Midbrain (tissue), 1 donor: Measurements from ENCODE around the gene GABRB1.
A peak's percentile ranks its signal among the peaks of the same experiment; 100 is the strongest.

Experiments
- DNase-seq: peaks from one replicate; lab custom pipeline; 2025; lab: John Stamatoyannopoulos, UW

GABRB1 gene

DNA sequence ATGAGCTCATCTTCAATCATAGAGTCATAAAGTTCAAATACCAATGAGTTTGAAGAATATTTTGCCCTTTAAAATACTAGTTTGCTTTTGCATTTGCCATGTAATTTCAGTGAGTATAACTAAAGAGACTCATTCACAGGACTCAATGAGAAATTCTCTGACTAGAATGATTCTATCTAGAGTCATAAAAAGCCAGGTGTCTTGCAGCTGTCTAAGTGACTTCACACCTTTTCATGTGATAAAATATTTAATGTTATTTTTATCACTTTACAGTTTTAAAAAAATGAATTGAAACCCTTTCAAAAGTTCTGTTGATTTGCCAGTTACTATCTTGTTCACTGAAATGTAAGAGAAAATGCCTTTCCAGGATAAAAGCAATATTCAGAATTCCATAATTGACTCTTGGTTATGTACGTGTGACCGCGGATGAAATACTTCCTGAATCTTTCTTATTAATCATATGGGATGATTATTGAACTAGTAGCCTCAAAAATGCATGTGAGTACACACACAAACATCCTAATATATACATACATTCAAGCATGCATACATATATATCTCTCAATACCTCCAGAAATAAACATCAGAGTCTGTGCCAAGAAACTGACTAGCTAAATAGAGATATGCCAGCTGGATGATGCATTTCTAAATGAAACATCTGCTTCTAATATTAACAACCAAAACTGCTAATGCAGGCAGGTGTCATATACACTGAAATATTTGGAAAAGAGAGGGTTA is 87.0 kb downstream of the GABRB1 start:
- no peak for DNase-seq

DNA sequence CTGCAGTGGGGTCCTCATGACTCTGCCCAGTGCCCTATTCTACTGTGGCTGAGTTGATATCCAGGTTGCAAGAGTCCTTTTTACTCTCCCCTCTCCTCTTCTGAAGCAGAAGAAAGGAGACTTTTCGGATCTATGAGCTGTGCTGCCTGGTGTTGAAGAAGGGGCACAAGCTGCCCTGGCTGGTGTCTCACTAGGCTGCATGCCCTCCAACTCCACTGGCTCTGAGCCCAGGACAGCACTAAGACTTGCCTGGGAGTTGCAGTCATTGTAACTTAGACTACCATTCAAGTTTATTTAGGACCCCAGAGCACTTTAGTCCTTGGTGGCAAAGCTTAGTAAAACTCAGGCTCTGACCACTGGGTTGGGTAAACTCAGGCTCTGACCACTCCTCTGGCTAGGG is 89.4 kb downstream of the GABRB1 start:
- peak; percentile 4 for DNase-seq

DNA sequence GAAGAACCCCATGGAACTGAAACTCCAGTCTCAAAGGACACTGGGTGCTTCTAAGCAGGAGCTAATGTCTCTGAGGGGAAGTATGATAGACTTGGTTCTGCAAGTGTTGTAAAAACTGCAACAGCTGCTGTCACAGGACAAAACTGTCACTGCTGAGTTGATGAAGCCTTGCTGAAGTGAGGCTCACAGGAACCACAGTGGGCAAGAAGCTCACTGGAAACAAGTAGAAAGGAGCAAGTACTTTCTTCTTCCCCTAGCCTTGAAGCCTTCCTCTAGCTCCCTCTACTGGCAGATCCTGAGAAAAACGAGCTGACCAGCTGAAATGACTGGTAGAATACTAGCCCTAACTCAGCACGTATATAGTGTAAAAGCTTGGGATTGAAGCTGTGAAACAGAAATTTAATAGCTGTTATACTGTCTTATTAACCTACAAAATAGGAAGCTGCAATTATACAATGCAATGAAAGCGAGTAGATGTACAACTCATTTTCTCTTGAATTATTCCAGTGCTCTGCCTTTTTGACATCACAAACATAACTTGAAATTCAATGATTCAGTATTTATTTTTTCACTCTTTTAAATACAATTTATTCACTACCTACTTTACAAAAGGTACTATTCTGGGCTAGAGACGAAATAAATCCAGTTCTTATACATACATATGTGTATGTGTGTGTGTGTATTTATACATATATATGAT is 91.4 kb downstream of the GABRB1 start:
- DNase-seq, result peak; percentile 83

DNA sequence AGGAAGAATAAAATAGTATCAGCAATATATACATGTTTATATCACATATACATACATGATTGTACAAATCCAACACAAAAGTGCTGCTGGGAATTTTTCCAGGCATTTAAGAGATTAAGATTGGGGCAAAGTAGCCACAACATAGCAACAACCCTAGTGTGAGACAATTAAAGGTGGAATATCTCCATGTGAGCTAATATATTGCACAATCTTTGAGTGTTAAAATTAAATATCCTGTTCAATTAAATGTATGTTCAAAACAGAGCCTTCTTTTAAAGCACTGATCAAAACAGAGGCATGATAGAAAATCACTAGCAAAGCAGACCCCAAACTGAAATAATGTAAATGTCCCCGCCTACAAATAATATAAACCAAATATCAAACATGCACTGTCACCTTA is 97.6 kb downstream of the GABRB1 start:
- DNase-seq, result no peak

DNA sequence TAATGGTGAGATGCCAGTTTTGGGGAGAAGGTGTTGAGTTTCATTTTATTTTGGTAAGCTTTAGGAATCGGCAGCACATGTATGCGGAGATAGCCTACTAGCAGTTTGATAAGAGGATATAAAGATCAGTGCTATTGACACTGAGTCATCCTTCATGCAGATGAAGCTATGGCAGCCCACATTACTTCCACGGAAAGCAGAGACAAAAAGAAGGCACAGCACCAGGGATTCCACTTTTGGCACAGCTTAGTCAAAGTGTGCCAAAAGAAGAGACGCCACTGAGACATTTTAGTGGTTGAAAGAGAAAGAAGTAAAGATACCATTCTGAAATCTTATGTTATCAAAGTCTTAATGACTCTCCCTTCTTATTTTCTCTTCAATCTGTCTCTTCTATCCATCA is 103.8 kb downstream of the GABRB1 start:
- DNase-seq, result no peak

DNA sequence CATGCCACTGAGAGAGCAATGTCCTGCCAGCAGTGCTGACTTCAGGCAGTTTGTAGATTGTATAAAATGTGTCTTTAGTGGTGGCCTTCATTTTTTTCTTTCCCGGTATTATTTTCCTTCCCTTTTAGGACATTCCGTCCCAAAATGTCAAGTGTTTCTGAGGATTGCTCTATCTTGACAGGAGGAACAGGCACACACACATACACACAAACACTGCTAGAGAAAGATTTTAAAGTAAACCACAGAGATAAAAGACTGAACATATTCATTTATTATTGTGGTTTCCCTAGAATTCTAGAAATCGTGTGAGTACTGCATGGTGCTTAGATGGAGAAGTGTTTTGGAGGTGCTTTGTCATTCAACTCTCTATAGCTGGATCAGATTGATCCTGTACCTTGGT is 111.9 kb downstream of the GABRB1 start:
- no peak for DNase-seq

DNA sequence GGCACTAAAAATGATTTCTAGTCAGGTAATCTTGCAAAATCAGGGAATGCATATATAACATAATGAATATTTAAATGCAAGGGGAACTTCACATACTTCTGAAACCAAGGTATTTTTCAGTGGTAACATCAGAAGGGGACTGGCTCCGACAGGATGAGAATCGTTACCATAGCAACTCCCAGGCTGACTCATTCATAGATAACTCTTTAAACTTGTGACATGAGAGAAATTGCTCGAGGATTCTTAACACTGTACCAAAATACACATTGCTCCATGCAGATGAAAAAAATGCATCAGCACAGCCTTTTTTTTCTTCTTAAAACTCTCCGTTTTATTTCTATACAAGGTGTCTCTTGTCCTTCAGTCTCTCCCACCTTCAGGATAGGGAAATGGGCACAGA is 114.3 kb downstream of the GABRB1 start:
- DNase-seq, result peak; percentile 13

DNA sequence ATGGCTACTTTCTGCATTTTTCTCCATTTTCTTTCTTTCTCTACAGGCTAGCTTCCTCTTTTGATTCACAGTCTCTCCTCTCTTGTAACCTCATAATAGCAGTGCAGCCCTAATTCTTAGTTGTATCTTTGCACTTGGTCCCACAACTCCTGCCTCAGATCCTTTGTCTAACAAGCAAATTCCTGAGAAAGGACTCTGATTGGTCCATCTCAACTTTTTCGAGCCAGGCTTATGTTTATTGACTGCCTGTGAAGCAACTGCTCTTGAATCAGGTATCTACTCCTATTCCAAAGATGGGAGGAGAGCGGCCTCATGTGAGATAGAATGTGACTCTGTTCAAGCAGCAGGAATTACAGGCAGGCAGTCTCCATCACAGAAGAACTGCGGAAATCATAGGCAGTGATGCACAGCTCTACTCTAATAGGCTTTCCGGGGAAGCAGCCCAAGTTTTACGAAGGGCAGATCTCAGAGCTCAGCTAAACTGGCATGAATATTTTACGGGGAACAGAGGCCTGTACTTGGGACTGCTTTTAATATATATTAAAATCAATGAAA is 123.5 kb downstream of the GABRB1 start:
- DNase-seq, result no peak

DNA sequence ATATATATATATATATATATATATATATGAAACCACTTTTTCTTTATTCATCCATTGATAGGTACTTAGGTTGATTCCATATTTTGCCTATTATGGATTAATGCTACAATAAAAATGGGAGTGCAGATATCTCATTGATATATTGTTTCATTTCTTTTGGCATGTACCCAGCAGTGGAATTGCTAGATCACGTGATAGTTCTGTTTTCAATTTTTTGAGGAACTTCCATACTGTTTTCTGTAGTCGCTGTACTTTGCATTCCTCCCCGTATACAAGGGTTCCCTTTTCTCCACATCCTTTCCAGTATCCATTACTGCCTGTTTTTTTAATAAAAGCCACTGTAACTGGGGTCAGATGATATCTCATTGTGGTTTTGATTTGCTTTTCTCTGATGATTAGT is 124.6 kb downstream of the GABRB1 start:
- DNase-seq, result no peak

DNA sequence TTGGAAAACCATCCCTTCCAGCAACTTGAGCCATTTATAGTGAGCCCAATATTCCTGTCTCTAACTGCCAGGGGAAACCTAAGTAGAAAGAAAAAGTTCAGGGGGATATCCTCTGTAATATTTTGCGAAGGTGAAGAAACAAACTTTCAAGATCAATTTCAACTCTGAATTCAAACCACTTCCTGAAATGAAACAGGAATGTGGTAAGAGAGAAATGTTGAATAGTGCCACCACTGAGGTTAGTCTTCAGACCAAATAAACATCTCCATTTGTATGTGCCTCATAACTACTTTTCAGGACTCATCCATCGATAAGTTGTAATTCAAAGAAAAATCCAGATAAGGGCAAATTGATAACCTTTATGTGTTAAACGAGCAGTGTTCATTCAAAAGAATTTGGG is 128.7 kb downstream of the GABRB1 start:
- DNase-seq, result no peak

DNA sequence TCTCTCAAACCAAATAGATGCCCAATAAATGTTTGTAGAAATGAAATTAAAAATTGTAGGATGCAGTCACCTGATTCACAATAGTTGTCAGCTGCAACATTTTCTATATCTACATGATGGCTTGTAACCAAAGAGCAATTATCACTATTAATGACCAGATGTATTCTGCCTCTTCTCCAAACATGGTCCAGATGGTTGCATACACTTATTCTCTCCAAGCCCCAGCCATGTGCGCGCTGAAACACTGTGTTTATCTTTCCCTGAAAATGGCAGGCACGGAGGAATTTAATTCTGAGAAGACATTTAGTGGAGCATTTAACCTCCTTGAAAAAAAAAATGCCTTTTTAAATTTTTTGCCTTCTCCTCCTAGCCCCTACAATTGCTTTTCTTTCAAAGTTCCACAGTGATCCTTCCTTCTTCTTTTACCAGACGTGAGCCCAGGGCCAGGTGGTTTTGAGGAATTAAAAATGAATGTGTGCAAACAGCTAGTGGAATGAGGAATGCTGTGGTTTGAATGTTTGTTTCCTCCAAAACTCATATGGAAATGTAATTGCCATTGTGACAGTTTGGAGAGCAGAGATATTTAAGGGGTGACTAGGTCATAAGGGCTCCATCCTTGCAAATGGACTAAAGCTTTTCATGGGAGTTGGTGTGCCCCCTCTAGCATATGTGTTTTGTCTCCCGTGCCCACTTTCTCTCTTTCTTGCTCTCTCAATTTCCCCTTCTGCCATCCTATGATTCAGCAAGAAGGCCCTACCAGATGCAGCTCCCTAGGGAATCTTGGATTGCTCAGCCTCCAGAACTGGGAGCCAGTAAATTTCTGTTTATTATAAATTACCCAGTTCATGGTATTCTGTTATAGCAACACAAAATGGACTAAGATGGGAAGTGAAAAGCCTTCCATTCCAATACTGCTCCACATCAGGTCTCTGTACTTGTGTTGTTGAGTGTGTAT is 136.0 kb downstream of the GABRB1 start:
- no peak for DNase-seq

DNA sequence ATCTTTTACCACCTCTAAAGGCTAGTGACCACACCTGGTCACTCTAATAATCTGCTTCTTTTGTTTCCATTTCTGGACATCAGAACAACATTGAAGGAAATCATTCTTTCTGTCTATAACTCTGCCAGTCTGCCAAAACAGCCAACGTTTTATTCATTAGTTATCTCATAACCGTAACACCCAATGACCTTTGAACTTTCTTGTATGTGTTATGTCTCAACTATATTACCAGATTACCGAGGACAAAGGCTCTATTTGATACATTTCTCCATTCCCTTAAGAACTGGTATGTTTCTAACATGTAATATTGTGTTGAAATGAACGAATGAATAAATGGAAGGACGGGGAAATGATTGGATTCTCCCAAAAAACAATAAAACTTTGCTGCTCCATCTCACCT is 152.7 kb downstream of the GABRB1 start:
- no peak for DNase-seq

DNA sequence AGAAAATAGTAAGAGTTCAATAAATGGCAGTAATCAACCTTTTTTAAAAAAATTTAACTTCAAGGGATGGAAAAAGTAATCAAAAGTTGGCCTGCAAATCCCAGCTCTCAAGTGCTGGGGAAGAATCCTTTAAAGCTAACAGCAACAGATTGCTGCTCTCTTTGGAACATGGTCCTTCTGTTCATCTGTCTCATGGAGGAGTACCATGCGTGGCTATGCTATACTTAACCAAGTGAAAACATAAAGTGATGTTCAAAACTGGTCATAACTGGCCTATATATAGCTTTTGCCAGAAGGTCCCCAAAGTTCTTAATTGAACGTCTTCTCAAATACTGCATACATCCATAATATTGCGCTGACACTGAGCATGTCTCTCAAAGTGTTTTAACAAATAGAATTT is 154.4 kb downstream of the GABRB1 start:
- no peak for DNase-seq

DNA sequence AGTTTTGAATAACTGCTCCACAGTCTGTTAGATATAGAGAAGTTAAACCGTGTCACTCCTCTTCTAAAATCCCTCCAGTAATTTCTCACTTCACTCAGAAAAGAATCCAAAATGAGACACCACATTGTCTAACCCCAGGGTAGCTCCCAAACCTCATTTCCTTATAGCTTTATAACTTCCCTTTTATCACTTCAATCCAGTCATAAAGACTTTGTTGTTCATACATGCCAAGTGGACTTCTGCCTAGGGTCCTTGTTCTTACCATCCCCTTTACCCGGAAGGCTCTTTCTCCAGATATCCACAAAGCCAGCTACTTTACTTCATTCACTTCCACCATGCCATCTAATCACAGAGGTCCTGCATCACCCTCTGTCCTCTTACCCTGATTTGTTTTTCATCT is 156.2 kb downstream of the GABRB1 start:
- DNase-seq, result no peak

DNA sequence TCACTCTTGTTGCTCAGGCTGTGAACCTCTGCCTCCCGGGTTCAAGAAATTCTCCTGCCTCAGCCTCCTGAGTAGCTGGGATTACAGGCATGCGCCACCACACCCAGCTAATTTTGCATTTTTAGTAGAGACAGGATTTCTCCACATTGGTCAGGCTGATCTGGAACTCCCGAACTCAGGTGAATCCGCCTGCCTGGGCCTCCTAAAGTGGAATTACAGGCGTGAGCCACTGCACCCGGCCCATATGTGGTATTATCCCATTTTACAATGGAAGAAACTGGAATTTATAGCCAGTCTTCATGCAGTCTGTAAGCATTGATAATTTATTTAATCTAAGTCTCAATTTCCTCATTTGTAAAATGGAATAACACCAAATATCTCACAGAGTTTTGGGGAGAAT is 161.8 kb downstream of the GABRB1 start:
- no peak for DNase-seq

DNA sequence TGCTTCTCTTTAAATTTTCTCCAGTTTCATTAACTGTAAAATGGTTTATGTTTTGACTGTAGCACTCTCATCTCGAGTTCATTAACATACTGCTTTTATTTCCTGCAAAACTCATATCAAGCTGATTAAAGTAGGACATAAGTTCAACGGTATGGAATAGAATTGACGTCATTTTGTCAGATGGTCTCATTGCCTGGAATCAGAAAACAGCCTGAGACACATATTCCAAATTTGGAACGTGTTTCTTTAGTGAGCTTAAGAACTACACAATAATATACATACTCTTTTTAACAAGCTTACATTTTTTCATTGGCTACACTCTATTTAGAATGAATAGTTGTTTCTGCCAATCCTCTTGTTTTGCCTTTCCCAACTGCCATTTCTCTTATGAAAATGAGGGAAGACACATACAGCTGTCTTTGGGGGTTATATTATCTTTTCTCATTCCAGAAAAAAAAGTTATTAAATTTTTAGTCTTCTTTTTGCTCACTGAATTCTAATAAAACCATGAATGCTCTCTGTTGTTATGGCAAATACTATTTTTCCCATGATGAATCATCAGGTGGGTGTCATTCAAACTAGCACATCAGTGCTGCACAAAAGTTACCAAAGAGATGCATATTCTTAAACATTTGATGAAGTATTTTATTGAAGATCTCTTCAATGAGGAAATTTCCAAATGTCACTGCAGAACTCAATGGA is 162.8 kb downstream of the GABRB1 start:
- DNase-seq, result no peak

DNA sequence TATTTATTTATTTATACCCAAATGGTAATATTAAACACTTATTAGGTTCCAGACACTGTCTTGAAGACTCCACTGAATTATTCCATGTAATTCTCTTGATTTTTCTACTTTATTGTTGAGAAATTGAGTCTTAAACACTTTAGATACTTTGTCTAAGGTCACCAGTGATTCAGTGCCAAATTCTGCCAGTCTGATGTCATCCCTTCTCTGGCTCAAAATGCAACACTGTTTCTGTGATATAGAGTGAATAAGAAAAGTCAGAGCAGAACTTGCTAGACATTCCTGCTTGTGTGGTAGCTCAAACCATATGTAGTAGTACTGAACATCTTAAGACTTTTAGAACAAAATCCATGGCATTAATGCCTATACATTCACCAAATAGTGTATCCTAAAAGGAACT is 164.3 kb downstream of the GABRB1 start:
- DNase-seq, result no peak

DNA sequence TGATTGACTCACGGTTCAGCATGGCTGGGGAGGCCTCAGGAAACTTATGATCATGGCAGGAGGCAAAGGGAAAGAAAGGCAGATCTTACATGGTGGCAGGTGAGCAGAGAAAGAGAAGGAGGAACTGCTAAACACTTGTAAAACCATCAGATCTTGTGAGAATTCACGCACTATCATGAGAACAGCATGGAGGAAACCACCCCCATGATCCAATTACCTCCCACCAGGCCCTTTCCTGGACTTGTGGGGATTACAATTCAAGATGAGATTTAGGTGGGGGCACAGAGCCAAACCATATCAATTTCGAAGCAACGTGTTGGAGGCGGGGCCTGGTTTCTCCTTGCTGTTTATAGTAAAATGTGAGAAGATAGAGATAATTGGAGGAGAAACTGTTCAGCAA is 167.4 kb downstream of the GABRB1 start:
- DNase-seq, result no peak

DNA sequence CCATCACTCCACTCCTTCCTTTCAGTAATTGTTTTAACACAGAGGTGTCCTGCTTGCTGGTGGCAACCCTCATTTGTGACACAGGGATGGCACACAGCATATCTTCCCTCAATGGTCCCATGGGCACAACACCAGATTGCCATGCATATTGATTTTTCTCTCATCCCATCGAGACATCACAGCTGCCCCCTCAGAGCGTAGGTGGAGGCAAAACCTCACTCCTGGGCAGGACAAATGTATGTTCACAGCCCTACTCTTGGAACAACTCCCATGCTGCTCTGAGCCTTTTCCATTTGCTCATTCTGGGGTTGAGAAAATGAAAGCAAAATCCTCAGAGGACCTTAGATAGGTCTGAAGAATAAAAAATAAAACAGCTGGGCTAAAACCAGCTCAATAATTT is 172.2 kb downstream of the GABRB1 start:
- DNase-seq, result no peak

DNA sequence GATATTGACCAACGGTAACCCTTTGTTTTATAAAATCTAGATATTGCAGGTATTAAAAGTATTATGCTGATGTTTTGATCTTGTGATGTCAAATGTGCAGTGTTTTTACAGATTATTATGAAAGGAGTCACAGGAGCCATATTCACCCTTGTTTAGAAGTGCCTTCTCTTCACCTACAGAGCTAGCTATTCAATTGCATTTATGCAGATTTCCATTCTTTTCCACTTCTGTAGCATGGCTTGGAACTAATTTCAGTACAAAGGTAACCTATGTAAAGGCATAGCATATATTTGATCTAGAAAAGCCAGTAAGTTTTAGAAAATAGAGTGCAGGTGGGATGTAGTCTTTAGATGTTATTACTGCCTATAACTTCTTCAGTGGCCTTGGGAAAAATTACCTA is 176.2 kb downstream of the GABRB1 start:
- no peak for DNase-seq

DNA sequence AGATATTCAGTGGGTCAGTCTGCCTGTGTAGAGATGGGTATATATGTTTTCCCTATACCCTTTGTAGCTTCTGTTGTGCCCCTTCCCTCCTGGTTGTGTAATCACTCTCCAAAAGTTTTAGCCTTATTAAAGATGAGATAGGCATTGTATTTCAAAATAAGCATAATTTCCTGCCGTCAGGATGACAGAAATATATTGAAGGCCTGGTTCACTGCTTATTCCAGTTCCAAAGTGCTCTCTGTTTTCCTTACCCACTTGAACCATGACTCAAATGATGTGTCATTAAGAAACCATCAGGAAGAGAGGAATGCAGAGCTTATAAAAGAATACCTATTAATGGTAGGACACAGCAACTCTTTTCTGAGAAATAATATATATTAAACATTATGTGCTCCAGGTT is 178.5 kb downstream of the GABRB1 start:
- DNase-seq, result no peak

DNA sequence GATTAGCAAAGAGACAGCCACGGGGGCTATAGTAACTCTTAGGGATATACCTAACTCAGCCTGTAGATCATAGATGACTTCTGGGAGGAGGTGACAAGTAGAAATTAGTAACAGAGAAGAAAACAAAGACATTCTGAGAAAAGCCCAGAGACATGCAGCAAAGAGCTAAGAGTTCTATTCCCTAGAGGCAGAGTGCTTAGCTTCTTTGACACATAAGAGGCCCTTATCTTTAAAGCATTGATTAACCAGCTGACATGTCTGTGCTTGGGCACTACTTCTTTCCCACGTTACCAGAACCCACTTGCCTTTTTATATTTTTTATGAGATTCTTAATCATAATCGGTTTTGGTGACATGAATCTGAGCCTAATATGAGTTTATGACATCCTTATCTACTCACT is 179.5 kb downstream of the GABRB1 start:
- DNase-seq, result no peak
